Endothelial cell of umbilical vein (primary cell): Measurements from ENCODE around the gene LIPJ.

ENCODE experiments used
- EZH2 ChIP-seq: IDR thresholded peaks from 2 replicates; pipeline ENCODE4 v1.6.1; 2012; ENCODE audit warnings: borderline replicate concordance, low read depth, mild to moderate bottlenecking, moderate library complexity, low read length, inconsistent platforms; ENCODE audit not compliant: severe bottlenecking
- MYC ChIP-seq: IDR thresholded peaks from one replicate; pipeline ENCODE4 v1.6.1; 2011; ENCODE audit warnings: mild to moderate bottlenecking, low read depth, low read length
- POLR2A ChIP-seq: IDR thresholded peaks from 2 replicates; pipeline ENCODE4 v1.6.1; 2012; ENCODE audit warnings: low read depth, mild to moderate bottlenecking, control low read depth, low read length
- TF ChIP-seq, protein P1 (sequence below): IDR thresholded peaks from 2 replicates; pipeline ENCODE4 v1.6.1; 2011; ENCODE audit not compliant: insufficient read depth, insufficient read length
- TF ChIP-seq, protein P2 (sequence below), 2 donors: IDR thresholded peaks; 1 replicate in 1 of 2; 2 replicates in 1 of 2; pipeline ENCODE4 v1.5.1; 2011; ENCODE audit warnings: low read length in 2 of 2, mild to moderate bottlenecking in 2 of 2, moderate library complexity in 2 of 2, control low read depth in 1 of 2, inconsistent platforms in 1 of 2, low read depth in 1 of 2; ENCODE audit not compliant: insufficient read depth in 1 of 2; ENCODE audit errors: extremely low read depth in 1 of 2

DNA sequence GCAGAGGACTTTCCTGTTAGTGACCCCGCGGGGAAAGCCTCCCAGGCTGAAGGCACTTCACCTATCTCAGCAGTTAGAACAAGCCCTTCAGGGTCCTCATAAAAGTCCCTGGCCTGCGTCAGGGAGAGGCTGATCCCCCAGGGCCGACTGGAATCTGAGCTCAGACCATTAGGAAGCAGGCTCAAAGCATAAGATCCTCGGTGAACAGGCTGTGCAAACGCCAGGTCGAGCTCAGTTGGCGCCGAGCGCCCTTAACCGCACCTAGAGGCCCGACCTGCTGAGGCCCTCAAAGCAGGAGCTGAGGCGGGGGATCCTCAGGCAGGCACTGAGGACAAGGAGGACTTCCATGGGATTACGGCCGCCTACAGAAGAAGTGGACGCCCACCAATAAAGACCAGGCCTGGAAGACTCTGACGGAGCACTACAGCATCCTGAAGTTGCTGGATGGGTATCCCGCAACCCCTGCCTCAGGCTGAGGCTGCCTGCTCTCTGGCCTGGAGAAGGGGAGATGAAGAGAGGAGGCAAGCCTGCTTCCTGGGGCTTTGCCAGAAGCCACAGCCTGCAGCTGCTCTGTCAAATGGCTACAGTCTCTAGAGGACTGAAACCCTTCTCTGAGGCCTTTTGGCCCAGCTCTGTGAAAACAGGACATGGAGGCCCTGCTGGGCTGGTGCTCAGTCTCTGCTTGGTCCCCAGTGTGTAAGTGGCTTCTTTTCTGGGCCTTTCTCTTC lies 29.9 kb downstream of the LIPJ start:
- TF ChIP-seq, protein P1, sequence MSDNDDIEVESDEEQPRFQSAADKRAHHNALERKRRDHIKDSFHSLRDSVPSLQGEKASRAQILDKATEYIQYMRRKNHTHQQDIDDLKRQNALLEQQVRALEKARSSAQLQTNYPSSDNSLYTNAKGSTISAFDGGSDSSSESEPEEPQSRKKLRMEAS, result no peak
- no peak for TF ChIP-seq POLR2A
- TF ChIP-seq, protein P2, sequence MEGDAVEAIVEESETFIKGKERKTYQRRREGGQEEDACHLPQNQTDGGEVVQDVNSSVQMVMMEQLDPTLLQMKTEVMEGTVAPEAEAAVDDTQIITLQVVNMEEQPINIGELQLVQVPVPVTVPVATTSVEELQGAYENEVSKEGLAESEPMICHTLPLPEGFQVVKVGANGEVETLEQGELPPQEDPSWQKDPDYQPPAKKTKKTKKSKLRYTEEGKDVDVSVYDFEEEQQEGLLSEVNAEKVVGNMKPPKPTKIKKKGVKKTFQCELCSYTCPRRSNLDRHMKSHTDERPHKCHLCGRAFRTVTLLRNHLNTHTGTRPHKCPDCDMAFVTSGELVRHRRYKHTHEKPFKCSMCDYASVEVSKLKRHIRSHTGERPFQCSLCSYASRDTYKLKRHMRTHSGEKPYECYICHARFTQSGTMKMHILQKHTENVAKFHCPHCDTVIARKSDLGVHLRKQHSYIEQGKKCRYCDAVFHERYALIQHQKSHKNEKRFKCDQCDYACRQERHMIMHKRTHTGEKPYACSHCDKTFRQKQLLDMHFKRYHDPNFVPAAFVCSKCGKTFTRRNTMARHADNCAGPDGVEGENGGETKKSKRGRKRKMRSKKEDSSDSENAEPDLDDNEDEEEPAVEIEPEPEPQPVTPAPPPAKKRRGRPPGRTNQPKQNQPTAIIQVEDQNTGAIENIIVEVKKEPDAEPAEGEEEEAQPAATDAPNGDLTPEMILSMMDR (IDR thresholded peaks at IDR 0.05; ENCODE audit: extremely low read depth in 1 of 2, insufficient read depth in 1 of 2, low read depth in 1 of 2, low read length in 2 of 2), result no peak
- TF ChIP-seq MYC, result no peak
- TF ChIP-seq EZH2, result no peak
